GM12864 (cell line): ENCODE measurements around the gene PAPPA.

Experiments used
- DNase-seq: peaks from one replicate; pipeline ENCODE4 v3.0.0-alpha.2; 2011; ENCODE audit warnings: low read depth
- H3K4me3 ChIP-seq: 2 replicates; pipeline ENCODE4 v1.5.1; 2011; ENCODE audit warnings: mild to moderate bottlenecking, low read depth, low read length, control low read depth
- TF ChIP-seq, protein P1 (sequence below): IDR thresholded peaks from 2 replicates; pipeline ENCODE4 v1.5.1; 2011; ENCODE audit warnings: low read depth, mild to moderate bottlenecking, moderate library complexity, low read length, control low read depth, inconsistent platforms; ENCODE audit errors: missing control alignments

The PAPPA gene

GRCh38 chr9:116230051-116230632 lies 76.6 kb downstream of the PAPPA start:
- TF ChIP-seq, protein P1, sequence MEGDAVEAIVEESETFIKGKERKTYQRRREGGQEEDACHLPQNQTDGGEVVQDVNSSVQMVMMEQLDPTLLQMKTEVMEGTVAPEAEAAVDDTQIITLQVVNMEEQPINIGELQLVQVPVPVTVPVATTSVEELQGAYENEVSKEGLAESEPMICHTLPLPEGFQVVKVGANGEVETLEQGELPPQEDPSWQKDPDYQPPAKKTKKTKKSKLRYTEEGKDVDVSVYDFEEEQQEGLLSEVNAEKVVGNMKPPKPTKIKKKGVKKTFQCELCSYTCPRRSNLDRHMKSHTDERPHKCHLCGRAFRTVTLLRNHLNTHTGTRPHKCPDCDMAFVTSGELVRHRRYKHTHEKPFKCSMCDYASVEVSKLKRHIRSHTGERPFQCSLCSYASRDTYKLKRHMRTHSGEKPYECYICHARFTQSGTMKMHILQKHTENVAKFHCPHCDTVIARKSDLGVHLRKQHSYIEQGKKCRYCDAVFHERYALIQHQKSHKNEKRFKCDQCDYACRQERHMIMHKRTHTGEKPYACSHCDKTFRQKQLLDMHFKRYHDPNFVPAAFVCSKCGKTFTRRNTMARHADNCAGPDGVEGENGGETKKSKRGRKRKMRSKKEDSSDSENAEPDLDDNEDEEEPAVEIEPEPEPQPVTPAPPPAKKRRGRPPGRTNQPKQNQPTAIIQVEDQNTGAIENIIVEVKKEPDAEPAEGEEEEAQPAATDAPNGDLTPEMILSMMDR = no peak
- no peak for DNase-seq
- H3K4me3 ChIP-seq = no peak overlapping the region

DNA sequence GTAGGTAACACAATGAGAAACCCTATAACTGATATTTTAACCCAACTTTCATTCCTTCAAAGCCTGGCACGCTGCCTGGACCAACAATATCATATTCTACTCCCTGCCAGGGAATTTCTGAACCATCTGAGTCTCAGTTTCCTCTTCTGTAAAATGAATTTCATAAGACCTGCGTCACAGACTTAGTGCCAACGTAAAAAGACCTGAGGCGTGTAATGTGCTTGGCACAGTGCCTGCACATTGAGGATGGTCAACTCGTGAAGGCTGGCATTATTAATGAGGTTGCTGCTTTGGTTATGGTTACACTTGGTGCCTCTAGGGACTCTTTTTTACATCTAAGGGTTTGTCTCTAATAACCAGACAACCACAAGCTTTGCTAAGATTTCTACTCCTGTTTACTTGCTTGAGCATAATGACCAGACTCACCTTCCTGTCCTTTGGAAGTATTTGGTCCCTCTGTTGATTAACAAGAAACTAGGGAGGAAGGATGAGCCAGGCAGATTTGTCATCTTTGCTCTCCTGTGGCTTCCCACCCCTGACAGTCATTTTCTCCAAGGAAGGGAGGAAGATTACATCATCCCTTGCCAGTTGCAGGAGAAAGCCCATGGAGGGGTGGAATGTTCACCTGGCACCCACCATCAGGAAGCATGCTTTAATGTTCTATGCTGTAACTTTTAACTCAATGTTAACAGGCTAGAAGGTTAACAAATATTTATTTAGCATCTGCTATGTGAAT lies 79.0 kb downstream of the PAPPA start:
- DNase-seq = no peak
- TF ChIP-seq, protein P1 = no peak
- no peak overlapping the region for H3K4me3 ChIP-seq

- no peak for DNase-seq
- TF ChIP-seq, protein P1 = no peak
- H3K4me3 ChIP-seq = no peak overlapping the region
Measured at GRCh38 chr9:116233160-116233530, 79.6 kb downstream of the PAPPA start.

DNA sequence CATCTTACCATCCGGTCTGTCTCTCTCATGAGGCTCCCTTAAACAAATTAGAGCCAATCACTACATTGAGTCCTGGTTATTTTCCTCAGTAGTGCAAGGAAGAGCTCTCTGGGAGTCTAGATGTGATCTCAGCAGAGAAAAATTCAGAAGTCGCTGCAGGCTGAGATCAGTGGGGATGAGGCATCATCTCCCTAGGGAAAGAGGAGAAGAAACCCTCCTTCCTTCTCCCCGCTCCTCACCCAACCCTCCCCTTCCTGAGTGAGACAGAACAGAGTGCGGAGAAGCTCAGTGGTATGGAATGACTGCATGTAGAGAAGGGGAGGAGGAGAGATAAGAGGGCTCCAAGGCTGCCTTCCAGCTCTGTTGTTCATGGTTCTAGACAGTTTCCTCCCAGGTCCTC lies 80.5 kb downstream of the PAPPA start:
- TF ChIP-seq, protein P1 = no peak
- no peak for DNase-seq
- no peak overlapping the region for H3K4me3 ChIP-seq

DNA sequence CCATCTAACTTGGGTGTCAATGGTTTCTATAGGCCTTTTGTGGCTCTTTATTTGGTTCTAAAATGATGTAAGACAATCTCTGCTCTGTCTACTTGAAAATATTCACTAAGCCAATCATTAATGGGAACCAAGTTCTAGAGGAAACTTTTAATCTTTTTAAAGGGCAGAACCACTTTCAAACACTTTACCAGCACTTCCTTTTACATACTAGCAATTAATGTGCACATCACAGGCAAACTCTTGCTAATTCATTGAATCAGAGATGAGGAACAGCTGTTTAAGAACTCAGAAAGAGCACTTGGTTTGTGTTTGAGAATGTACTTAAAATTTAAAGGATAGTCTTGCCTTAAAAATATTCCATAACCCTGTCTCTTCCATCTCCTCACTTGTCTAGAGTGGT lies 83.4 kb downstream of the PAPPA start:
- H3K4me3 ChIP-seq = no peak overlapping the region
- TF ChIP-seq, protein P1 = no peak
- no peak for DNase-seq

DNA sequence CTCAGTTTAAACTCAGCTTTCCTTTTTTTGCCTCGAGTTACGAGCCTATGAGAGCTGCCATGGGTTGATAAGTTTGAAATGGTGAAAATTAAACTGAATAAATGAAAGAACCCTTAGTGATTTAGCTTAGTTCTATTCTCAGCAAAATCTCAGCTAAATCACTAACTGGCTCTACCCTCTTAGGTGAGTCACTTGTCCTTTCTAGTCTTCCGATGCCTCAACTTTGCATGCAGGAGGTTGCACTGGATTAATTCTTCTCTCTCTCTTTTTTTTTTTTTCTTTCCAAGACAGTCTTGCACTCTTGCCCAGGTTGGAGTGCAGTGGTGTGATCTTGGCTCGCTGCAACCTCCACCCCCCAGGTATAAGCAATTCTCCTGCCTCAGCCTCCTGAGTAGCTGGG lies 83.9 kb downstream of the PAPPA start:
- TF ChIP-seq, protein P1 = no peak
- no peak for DNase-seq

GRCh38 chr9:116238225-116238624 lies 84.6 kb downstream of the PAPPA start:
- TF ChIP-seq, protein P1 = no peak
- no peak for DNase-seq
- H3K4me3 ChIP-seq = no peak overlapping the region

More for the DNA sequence above, 83.9 kb downstream of the PAPPA start:
- no peak overlapping the region for H3K4me3 ChIP-seq
